NCI-H2171 (cell line): ENCODE data around the gene HCFC2.

ENCODE experiments used
- DNase-seq: peaks from one replicate; lab custom pipeline; 2025; lab: John Stamatoyannopoulos, UW

The HCFC2 gene

GRCh38 chr12:104121001-104121400 lies 56.7 kb downstream of the HCFC2 start:
- no peak for DNase-seq

- no peak for DNase-seq
Measured at GRCh38 chr12:104122298-104122697, 58.0 kb downstream of the HCFC2 start.

- DNase-seq = no peak
Measured at GRCh38 chr12:104126548-104126947, 62.2 kb downstream of the HCFC2 start.

GRCh38 chr12:104130760-104131159 lies 66.4 kb downstream of the HCFC2 start:
- DNase-seq = no peak

GRCh38 chr12:104131609-104132008 lies 67.3 kb downstream of the HCFC2 start:
- no peak for DNase-seq

GRCh38 chr12:104132351-104132956 lies 68.1 kb downstream of the HCFC2 start:
- no peak for DNase-seq

GRCh38 chr12:104133321-104133720 lies 69.0 kb downstream of the HCFC2 start:
- DNase-seq = no peak

GRCh38 chr12:104133866-104134265 lies 69.5 kb downstream of the HCFC2 start:
- no peak for DNase-seq

GRCh38 chr12:104134882-104135281 lies 70.6 kb downstream of the HCFC2 start:
- DNase-seq = no peak

GRCh38 chr12:104136577-104136976 lies 72.2 kb downstream of the HCFC2 start:
- no peak for DNase-seq

- peak; percentile 33 for DNase-seq
Measured at GRCh38 chr12:104137001-104137901, 72.9 kb downstream of the HCFC2 start.

- peak; percentile 94 for DNase-seq
Measured at GRCh38 chr12:104137902-104138796, 73.8 kb downstream of the HCFC2 start, which contains the start of gene NFYB. Gene NFYB (minus strand): TSS chr12:104138210. CDS start chr12:104135453, 2,757 bp downstream.

- no peak for DNase-seq
Measured at GRCh38 chr12:104138797-104139152, 74.4 kb downstream of the HCFC2 start.

- DNase-seq = no peak
Measured at GRCh38 chr12:104142543-104142942, 78.2 kb downstream of the HCFC2 start.

GRCh38 chr12:104143002-104143401 lies 78.7 kb downstream of the HCFC2 start:
- DNase-seq = no peak

- DNase-seq = no peak
Measured at GRCh38 chr12:104143918-104144317, 79.6 kb downstream of the HCFC2 start.

GRCh38 chr12:104147346-104147745 lies 83.0 kb downstream of the HCFC2 start:
- no peak for DNase-seq

- no peak for DNase-seq
Measured at GRCh38 chr12:104150416-104150815, 86.1 kb downstream of the HCFC2 start.

- no peak for DNase-seq
Measured at GRCh38 chr12:104152685-104153241, 88.4 kb downstream of the HCFC2 start.

GRCh38 chr12:104154286-104154685 lies 90.0 kb downstream of the HCFC2 start:
- DNase-seq = no peak

GRCh38 chr12:104154806-104155205 lies 90.5 kb downstream of the HCFC2 start:
- DNase-seq = no peak
